ENCODE measurements around the gene KCNN2.

Gene KCNN2

DNA sequence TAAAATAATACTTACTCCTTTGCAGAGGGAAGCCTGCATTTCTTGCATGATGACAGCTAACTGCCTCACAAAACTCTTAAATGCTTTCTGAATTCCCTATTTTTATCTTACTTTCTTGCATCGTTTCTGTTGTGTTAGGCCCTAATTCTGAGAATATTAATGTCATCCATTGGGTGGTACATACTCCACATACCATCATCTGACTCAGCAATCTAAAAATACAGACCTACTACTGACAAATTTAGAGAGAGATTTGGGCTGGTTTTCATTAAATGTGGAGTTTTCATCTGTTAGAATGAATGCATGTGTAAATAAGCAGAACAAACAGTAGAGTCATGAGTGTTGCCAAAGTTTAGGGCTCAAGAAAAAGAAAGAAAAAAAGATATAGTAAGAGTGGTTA is 26.5 kb upstream of the KCNN2 start:
- H3K27ac ChIP-seq (replicated peaks): no peak overlapping the region
- no peak for TF ChIP-seq SPI1 (IDR thresholded peaks at IDR 0.05; ENCODE audit: borderline replicate concordance, low read depth)
- no peak for TF ChIP-seq POLR2AphosphoS5 (IDR thresholded peaks at IDR 0.05; ENCODE audit: low read depth)
- TF ChIP-seq, protein P1, sequence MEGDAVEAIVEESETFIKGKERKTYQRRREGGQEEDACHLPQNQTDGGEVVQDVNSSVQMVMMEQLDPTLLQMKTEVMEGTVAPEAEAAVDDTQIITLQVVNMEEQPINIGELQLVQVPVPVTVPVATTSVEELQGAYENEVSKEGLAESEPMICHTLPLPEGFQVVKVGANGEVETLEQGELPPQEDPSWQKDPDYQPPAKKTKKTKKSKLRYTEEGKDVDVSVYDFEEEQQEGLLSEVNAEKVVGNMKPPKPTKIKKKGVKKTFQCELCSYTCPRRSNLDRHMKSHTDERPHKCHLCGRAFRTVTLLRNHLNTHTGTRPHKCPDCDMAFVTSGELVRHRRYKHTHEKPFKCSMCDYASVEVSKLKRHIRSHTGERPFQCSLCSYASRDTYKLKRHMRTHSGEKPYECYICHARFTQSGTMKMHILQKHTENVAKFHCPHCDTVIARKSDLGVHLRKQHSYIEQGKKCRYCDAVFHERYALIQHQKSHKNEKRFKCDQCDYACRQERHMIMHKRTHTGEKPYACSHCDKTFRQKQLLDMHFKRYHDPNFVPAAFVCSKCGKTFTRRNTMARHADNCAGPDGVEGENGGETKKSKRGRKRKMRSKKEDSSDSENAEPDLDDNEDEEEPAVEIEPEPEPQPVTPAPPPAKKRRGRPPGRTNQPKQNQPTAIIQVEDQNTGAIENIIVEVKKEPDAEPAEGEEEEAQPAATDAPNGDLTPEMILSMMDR (IDR thresholded peaks at IDR 0.05; ENCODE audit: insufficient read depth, low read length): no peak
- TF ChIP-seq GABPA (IDR thresholded peaks at IDR 0.05; ENCODE audit: low read depth): no peak
- TF ChIP-seq, protein P2, sequence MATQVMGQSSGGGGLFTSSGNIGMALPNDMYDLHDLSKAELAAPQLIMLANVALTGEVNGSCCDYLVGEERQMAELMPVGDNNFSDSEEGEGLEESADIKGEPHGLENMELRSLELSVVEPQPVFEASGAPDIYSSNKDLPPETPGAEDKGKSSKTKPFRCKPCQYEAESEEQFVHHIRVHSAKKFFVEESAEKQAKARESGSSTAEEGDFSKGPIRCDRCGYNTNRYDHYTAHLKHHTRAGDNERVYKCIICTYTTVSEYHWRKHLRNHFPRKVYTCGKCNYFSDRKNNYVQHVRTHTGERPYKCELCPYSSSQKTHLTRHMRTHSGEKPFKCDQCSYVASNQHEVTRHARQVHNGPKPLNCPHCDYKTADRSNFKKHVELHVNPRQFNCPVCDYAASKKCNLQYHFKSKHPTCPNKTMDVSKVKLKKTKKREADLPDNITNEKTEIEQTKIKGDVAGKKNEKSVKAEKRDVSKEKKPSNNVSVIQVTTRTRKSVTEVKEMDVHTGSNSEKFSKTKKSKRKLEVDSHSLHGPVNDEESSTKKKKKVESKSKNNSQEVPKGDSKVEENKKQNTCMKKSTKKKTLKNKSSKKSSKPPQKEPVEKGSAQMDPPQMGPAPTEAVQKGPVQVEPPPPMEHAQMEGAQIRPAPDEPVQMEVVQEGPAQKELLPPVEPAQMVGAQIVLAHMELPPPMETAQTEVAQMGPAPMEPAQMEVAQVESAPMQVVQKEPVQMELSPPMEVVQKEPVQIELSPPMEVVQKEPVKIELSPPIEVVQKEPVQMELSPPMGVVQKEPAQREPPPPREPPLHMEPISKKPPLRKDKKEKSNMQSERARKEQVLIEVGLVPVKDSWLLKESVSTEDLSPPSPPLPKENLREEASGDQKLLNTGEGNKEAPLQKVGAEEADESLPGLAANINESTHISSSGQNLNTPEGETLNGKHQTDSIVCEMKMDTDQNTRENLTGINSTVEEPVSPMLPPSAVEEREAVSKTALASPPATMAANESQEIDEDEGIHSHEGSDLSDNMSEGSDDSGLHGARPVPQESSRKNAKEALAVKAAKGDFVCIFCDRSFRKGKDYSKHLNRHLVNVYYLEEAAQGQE (IDR thresholded peaks at IDR 0.05; ENCODE audit: insufficient replicate concordance, low read depth): no peak
- DNase-seq (ENCODE audit: low read depth in 1 of 2, low spot score in 1 of 2): no peak

DNA sequence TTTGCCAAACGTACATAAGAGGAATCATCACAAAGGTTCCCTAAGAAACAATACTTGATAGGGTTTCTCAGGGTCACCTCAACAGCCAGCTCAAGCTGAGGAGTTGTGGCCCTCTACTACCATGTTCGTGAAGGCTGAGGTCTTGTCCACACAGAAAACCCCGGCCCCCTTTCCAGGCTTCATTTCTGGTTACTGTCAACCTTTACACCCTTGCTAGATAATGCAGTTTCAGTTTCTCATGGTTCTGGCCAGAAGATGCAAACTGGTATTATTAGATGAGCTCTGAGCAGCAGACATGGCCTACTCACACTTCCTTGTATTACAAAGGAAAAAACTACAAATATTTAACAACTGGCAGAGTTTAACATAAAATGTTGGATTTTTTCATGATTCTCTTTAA is 22.8 kb upstream of the KCNN2 start:
- TF ChIP-seq GABPA (IDR thresholded peaks at IDR 0.05; ENCODE audit: low read depth) (no peak), SPI1 (IDR thresholded peaks at IDR 0.05; ENCODE audit: borderline replicate concordance, low read depth) (no peak), POLR2AphosphoS5 (IDR thresholded peaks at IDR 0.05; ENCODE audit: low read depth) (no peak)
- TF ChIP-seq, protein P1 (IDR thresholded peaks at IDR 0.05; ENCODE audit: insufficient read depth, low read length): no peak
- TF ChIP-seq, protein P2 (IDR thresholded peaks at IDR 0.05; ENCODE audit: insufficient replicate concordance, low read depth): no peak
- DNase-seq (ENCODE audit: low read depth in 1 of 2, low spot score in 1 of 2): no peak
- H3K27me3 ChIP-seq (ENCODE audit: insufficient read depth, poor library complexity, severe bottlenecking): no peaks in the 10 kb centered on the region
- no peak overlapping the region for H3K27ac ChIP-seq (replicated peaks)
- no peak overlapping the region for H3K4me3 ChIP-seq (replicated peaks; ENCODE audit: insufficient read depth, low read length)

More for the DNA sequence above, 26.5 kb upstream of the KCNN2 start:
- Histone ChIP-seq H3K4me3 (replicated peaks; ENCODE audit: insufficient read depth, low read length) (no peak overlapping the region), H3K27me3 (ENCODE audit: insufficient read depth, poor library complexity, severe bottlenecking) (no peaks in the 10 kb centered on the region)

DNA sequence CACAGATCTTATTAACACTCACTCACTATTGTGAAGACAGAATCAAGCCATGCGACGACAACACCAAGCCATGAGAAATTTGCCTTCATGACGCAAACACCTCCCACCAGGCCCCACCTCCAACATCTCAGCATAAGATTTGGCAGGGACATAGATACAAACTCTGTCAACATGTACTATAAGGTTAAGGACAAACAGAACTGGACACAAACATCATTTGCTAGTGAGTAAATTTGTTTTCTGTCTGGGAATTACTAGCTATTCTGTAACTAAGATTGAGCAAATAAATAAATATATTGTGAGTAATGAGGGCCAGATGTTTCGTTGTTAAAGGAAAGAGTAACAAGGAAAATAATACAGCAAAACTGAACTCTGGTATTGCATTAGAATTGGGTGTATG is 15.7 kb upstream of the KCNN2 start:
- Histone ChIP-seq H3K4me3 (replicated peaks; ENCODE audit: insufficient read depth, low read length) (no peak overlapping the region), H3K27ac (replicated peaks) (no peak overlapping the region), H3K27me3 (ENCODE audit: insufficient read depth, poor library complexity, severe bottlenecking) (no peaks in the 10 kb centered on the region)
- DNase-seq (ENCODE audit: low read depth in 1 of 2, low spot score in 1 of 2): no peak
- TF ChIP-seq, protein P2 (IDR thresholded peaks at IDR 0.05; ENCODE audit: insufficient replicate concordance, low read depth): no peak
- no peak for TF ChIP-seq GABPA (IDR thresholded peaks at IDR 0.05; ENCODE audit: low read depth)
- no peak for TF ChIP-seq POLR2AphosphoS5 (IDR thresholded peaks at IDR 0.05; ENCODE audit: low read depth)
- no peak for TF ChIP-seq SPI1 (IDR thresholded peaks at IDR 0.05; ENCODE audit: borderline replicate concordance, low read depth)
- TF ChIP-seq, protein P1 (IDR thresholded peaks at IDR 0.05; ENCODE audit: insufficient read depth, low read length): no peak
